Coronary artery (tissue), 2 donors: ENCODE results near the gene PLEKHH2.
"Not testable (repeated sequence)": the region's sequence is repeated elsewhere in the genome, so short reads cannot be mapped to it uniquely, and the experiment has no call there.

ENCODE experiments used
- DNase-seq: peaks from one replicate; pipeline ENCODE4 v3.0.0-alpha.2; 2017; ENCODE audit warnings: low spot score
- H3K27ac ChIP-seq, 2 donors: fragments of 200-600 bp; sonication (generic); one replicate each; pipeline ENCODE4 v1.5.1; 2016 to 2019
- H3K4me3 ChIP-seq: fragments of 200-600 bp; sonication (generic); 2 replicates; pipeline ENCODE4 v1.5.1; 2016; ENCODE audit warnings: mild to moderate bottlenecking, moderate library complexity
- TF ChIP-seq, protein P1 (sequence below): fragments of 200-600 bp; sonication (generic); IDR thresholded peaks from one replicate; pipeline ENCODE4 v1.5.1; 2019; ENCODE audit warnings: antibody characterized with exemption

The PLEKHH2 gene

DNA sequence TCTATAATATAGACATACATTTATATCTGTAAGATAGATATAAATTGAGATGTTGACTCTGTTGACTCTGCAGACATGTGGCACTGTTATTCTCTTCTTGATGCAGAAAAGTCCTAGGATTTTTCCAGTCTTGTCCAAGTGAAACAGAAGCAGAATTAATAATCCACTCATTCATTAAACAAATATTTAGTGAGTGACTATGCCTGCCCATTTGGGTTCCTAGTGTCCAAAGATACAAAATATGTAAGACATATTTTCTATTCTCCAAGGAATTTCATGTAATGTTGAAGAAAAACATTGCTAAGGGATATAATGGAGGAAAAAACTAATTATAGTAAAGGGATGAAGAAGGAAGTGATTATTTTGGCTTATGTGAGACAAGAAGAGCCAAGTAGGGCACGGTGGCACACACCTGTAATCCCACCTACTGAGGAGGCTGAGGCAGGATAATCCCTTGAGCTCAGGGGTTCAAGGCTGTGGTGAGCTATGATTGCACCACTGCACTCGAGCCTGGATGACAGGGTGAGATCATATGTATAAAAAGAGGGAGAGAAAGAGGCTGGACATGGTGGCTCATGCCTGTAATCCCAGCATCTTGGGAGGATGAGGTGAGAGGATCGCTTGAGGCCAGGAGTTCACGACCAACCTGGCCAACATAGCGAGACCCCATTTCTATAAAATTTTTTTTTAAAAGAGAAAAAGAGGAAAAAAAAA, 19.9 kb upstream of the PLEKHH2 start:
- H3K27ac ChIP-seq = no peak overlapping the region
- DNase-seq = no peak
- TF ChIP-seq, protein P1, sequence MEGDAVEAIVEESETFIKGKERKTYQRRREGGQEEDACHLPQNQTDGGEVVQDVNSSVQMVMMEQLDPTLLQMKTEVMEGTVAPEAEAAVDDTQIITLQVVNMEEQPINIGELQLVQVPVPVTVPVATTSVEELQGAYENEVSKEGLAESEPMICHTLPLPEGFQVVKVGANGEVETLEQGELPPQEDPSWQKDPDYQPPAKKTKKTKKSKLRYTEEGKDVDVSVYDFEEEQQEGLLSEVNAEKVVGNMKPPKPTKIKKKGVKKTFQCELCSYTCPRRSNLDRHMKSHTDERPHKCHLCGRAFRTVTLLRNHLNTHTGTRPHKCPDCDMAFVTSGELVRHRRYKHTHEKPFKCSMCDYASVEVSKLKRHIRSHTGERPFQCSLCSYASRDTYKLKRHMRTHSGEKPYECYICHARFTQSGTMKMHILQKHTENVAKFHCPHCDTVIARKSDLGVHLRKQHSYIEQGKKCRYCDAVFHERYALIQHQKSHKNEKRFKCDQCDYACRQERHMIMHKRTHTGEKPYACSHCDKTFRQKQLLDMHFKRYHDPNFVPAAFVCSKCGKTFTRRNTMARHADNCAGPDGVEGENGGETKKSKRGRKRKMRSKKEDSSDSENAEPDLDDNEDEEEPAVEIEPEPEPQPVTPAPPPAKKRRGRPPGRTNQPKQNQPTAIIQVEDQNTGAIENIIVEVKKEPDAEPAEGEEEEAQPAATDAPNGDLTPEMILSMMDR = no peak
- no peak overlapping the region for H3K4me3 ChIP-seq

DNA sequence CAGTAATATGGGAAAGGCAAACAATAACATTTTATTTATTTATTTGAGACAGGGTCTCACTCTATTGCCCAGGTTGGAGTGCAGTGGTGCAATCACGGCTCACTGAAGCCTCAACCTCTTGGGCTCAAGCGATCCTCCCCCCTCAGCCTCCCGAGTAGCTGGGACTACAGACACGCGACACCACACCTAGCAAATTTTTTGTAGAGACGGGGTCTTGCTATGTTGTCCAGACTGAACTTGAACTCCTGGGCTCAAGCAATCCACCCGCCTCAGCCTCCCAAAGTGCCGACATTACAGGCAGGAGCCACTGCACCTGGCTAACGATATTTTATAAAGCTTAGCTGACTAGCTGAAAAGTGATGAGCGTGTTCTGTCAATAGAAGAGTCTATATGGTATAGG, 17.5 kb upstream of the PLEKHH2 start:
- H3K4me3 ChIP-seq = no peak overlapping the region
- no peak for DNase-seq
- TF ChIP-seq, protein P1 = no peak
- H3K27ac ChIP-seq = no peak overlapping the region

DNA sequence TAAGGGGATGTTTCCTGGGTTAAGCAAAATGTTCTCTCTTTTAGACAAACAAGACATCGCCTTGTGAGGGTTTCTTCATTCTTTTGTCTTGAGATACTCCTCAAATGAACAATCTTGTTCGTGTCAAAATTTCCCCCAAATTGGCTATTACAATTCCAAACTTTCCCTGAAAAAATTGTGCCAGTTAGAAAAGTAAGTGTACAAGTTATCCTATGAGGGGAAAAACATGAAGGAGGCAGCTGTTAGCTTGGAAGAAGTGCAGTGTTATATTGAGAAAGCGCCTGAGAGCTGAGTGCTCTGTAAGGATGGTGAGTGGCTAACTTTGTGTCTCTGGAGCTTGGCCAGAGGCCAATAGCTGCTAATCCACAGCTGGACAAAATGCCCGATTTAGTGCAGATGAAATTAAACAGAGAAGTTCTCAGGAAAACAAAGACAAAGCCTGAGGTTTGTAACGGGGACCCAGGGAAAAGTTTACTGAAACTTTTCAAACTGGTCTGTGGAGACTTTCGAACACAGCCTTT, 14.1 kb upstream of the PLEKHH2 start:
- TF ChIP-seq, protein P1 = no peak
- Histone ChIP-seq H3K4me3 (no peak overlapping the region), H3K27ac (no peak overlapping the region)
- no peak for DNase-seq

DNA sequence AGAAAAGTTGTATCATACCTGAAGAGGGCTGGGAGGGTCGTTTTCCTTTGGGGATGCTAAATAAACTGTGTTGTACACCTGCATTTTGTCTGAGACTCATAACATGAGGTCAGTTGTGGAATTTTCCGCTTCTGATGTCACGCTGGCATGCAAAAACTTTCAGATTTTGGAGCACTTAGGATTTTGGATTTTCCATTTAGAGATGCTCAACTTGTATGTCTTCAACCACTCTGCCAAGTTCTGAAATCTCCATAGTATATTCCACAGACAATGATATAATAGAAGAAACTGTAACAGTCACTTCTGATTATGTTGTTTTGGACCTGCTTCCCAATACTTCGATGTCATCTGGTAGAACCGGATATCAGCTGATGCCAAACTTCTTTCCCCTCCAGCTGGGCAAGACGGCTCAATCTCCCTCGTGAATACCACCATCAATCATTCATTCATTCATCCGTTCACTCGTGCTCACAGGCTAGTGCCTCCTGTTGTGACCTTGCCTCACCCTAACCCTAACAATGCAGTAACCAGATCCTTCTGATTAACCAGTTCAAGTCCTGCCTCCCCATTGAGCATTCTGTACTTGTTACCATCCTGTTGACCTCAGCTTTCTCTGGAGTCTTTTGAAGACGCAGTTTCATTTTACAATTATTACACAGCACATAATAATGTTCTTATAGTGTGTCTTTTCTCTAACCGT, 5.3 kb upstream of the PLEKHH2 start:
- TF ChIP-seq, protein P1 = no peak
- no peak for DNase-seq
- no peak overlapping the region for H3K27ac ChIP-seq
- H3K4me3 ChIP-seq = no peak overlapping the region

DNA sequence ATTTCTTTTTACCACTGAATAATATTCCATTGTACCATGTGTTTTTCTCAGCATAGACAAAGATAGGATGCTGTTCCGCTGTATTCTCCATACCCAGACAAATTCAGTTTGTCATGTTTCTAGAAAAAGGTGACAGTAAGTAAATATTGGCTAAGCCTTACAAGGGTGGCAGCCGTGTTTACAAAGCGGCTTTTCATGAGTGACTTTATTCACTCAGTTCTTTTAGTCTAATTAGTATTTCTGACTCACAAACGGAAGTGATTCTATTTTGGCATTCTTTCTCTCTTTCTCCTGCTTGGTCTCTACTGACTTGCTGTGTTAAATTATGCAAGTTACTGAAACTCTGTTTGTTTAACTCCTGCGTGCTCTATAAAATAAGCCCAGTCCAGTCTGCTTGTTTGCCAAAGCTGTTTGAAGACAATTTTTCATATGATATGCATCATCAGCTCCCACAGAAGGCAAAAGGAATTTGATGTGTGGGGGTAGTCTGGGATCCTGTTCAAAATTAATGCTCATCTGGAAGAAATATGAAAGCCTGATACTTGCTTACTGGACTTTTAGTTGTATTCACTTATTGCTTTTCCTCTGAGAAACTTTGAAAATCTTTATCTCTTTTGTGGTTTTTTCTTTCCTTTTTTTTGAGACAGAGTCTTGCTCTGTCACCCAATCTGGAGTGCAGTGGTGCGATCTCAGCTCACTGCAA, 2.3 kb upstream of the PLEKHH2 start:
- Histone ChIP-seq H3K4me3 (no peak overlapping the region), H3K27ac (no peak overlapping the region)
- DNase-seq = no peak
- TF ChIP-seq, protein P1 = no peak

DNA sequence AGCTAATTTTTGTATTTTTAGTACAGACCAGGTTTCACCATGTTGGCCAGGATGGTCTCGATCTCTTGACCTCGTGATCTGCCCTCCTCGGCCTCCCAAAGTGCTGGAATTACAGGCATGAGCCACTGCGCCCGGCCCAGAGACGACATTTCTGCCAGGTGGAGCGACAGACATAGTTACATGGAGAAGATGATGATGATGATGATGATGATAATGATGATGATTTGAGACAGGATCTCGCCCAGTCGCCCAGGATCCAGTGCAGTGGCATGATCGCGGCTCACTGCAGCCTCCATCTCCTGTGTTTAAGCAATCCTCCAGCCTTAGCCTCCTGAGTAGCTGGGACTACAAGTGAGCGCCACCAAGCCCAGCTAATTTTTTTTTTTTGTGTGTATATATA, 907 bp upstream of the PLEKHH2 start:
- not testable (repeated sequence) for H3K27ac ChIP-seq, DNase-seq, H3K4me3 ChIP-seq

DNA sequence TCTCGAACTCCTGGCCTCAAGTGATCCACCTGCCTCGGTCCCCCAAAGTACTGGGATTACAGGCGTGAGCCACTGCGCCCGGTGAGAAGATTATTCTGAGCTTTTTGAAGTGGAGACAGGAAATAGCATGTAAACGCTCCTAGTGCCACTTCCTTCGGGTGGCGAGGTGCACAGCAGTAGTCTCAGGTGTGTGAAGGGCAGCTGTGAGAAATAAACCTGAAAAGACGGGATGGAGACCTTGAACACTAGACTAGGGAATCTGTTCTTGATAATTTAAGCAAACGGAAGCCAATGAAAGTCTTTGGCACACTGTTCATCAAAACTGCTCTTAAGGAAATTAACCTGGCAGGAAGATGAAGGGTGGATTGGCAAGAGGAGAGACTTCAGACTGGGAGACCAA, 439 bp upstream of the PLEKHH2 start:
- peak overlapping the region; percentile 86 to 92 for H3K27ac ChIP-seq
- no peak for DNase-seq

More for the DNA sequence above, 439 bp upstream of the PLEKHH2 start:
- H3K4me3 ChIP-seq = peak overlapping the region; percentile 94
- TF ChIP-seq, protein P1 = no peak
